HepG2 (cell line): ENCODE measurements around the gene TPPP3. TPM values are rescaled to one million over a fixed set of nuclear protein-coding genes. Genes with fewer than 3 reads are reported as not detected.

ENCODE experiments used
- ASH2L ChIP-seq: fragments of 300-600, 200-600 bp; sonication (generic); IDR thresholded peaks from 2 replicates; pipeline ENCODE4 v1.7.0; 2017; ENCODE audit warnings: low read depth, mild to moderate bottlenecking, moderate library complexity, mixed read lengths, low read length; ENCODE audit not compliant: insufficient read length
- BRCA1 ChIP-seq: sonication (generic); formaldehyde crosslinking; IDR thresholded peaks from 2 replicates; pipeline ENCODE4 v1.4.0; 2020; ENCODE audit warnings: missing genetic modification reagents
- BRD4 ChIP-seq: sonication (generic); formaldehyde crosslinking; IDR thresholded peaks from 2 replicates; pipeline ENCODE4 v1.4.0; 2020; ENCODE audit warnings: missing genetic modification reagents
- CBX2 ChIP-seq, 2 experiments: fragments of 200-600 bp in 1 of 2; sonication (generic); formaldehyde crosslinking in 1 of 2; IDR thresholded peaks; 2 replicates each; pipeline versions ENCODE4 v1.7.0 to v1.8.1; 2018 to 2022; ENCODE audit warnings: low read depth in 2 of 2, low read length in 1 of 2, mild to moderate bottlenecking in 1 of 2, missing genetic modification reagents in 1 of 2
- DNMT1 ChIP-seq: sonication (generic); formaldehyde crosslinking; IDR thresholded peaks from 2 replicates; pipeline ENCODE4 v1.5.1; 2020; ENCODE audit warnings: mild to moderate bottlenecking, missing genetic modification reagents
- GLI4 ChIP-seq: sonication (generic); formaldehyde crosslinking; IDR thresholded peaks from 2 replicates; pipeline ENCODE4 v1.5.1; 2020; ENCODE audit warnings: missing genetic modification reagents, mild to moderate bottlenecking, moderate library complexity, borderline replicate concordance
- HNRNPLL ChIP-seq: fragments of 200-400 bp; formaldehyde crosslinking; IDR thresholded peaks from 2 replicates; pipeline ENCODE4 v1.6.1; 2017; ENCODE audit warnings: mild to moderate bottlenecking, low read depth, low read length; ENCODE audit not compliant: poor library complexity, severe bottlenecking
- HOXA3 ChIP-seq: sonication (generic); formaldehyde crosslinking; IDR thresholded peaks from 2 replicates; pipeline ENCODE4 v1.5.0; 2020; ENCODE audit warnings: missing genetic modification reagents
- IKZF4 ChIP-seq: sonication (generic); formaldehyde crosslinking; IDR thresholded peaks from 2 replicates; pipeline ENCODE4 v1.5.1; 2020; ENCODE audit warnings: borderline replicate concordance, mild to moderate bottlenecking, low read depth, missing genetic modification reagents; ENCODE audit errors: not compliant biosample characterization
- KDM2A ChIP-seq: sonication (generic); formaldehyde crosslinking; IDR thresholded peaks from 2 replicates; pipeline ENCODE4 v1.4.0; 2020; ENCODE audit warnings: low read depth, missing genetic modification reagents, borderline replicate concordance
- MATR3 ChIP-seq: sonication (generic); formaldehyde crosslinking; IDR thresholded peaks from 2 replicates; pipeline ENCODE4 v1.4.0; 2020; ENCODE audit warnings: missing genetic modification reagents
- NCOA1 ChIP-seq: sonication (generic); formaldehyde crosslinking; IDR thresholded peaks from 2 replicates; pipeline ENCODE4 v1.9.0; 2021; ENCODE audit warnings: missing genetic modification reagents
- POLR2G ChIP-seq: fragments of 200-400 bp; formaldehyde crosslinking; IDR thresholded peaks from 2 replicates; pipeline ENCODE4 v1.6.1; 2018; ENCODE audit warnings: mild to moderate bottlenecking, low read depth, low read length, moderate library complexity
- RAD21 ChIP-seq: fragments of 450-650 bp; formaldehyde crosslinking; IDR thresholded peaks from 2 replicates; pipeline ENCODE4 v1.5.0; 2020; ENCODE audit warnings: mild to moderate bottlenecking
- SPEN ChIP-seq: sonication (generic); formaldehyde crosslinking; IDR thresholded peaks from 2 replicates; pipeline ENCODE4 v1.5.1; 2020; ENCODE audit warnings: low read depth, mild to moderate bottlenecking, missing genetic modification reagents
- YY1 ChIP-seq: IDR thresholded peaks from 2 replicates; pipeline ENCODE4 v1.6.1; 2011; ENCODE audit warnings: low read length, low read depth, moderate library complexity, mild to moderate bottlenecking; ENCODE audit not compliant: insufficient read depth, insufficient replicate concordance
- ZFAT ChIP-seq: sonication (generic); formaldehyde crosslinking; conservative IDR thresholded peaks from 2 replicates; pipeline ENCODE4 v1.8.1; 2023; ENCODE audit warnings: missing genetic modification reagents, inconsistent platforms
- ZFP36 ChIP-seq: fragments of 150-350 bp; IDR thresholded peaks from 2 replicates; pipeline ENCODE4 v1.6.1; 2018; ENCODE audit warnings: borderline replicate concordance, low read length, low read depth; ENCODE audit not compliant: partially characterized antibody
- ZNF367 ChIP-seq: sonication (generic); formaldehyde crosslinking; IDR thresholded peaks from 2 replicates; pipeline ENCODE4 v1.4.0; 2020; ENCODE audit warnings: missing genetic modification reagents, borderline replicate concordance
- ZNF510 ChIP-seq: sonication (generic); formaldehyde crosslinking; IDR thresholded peaks from 2 replicates; pipeline ENCODE4 v1.4.0; 2020; ENCODE audit warnings: low read depth, mild to moderate bottlenecking, missing genetic modification reagents
- ZNF598 ChIP-seq: sonication (generic); formaldehyde crosslinking; IDR thresholded peaks from 2 replicates; pipeline ENCODE4 v1.5.1; 2020; ENCODE audit warnings: mild to moderate bottlenecking, missing genetic modification reagents, borderline replicate concordance
- ZNF777 ChIP-seq: sonication (generic); formaldehyde crosslinking; IDR thresholded peaks from 2 replicates; pipeline ENCODE4 v1.4.0; 2020; ENCODE audit warnings: missing genetic modification reagents
- polyA plus RNA-seq, 8 experiments: library from polyadenylated mRNA; depleted of rRNA in 3 of 8; stranded (reverse) in 7 of 8; unstranded in 1 of 8; fragments of >200 nt; fragmentation: Illumina TruSeq in 4 of 8; extraction: Trizol in 4 of 8; gene quantifications; 2 replicates each; pipeline versions ENCODE4 v1.2.1 to v1.2.3, GENCODE V29; 2011 to 2016; ENCODE audit warnings: low read depth in 4 of 8, missing spikeins in 1 of 8, mixed read lengths in 1 of 8; ENCODE audit not compliant: insufficient read depth in 1 of 8
- total RNA-seq, 5 experiments: library from RNA; depleted of rRNA; stranded (reverse); fragments of >200 nt; fragmentation: Illumina TruSeq; extraction: Trizol; gene quantifications; 2 replicates each; pipeline ENCODE4 v1.2.3, GENCODE V29; 2016; ENCODE audit warnings: low read depth in 1 of 5
- TF ChIP-seq, protein P1 (sequence below): sonication (generic); formaldehyde crosslinking; IDR thresholded peaks from 2 replicates; pipeline ENCODE4 v1.5.0; 2020; ENCODE audit warnings: missing genetic modification reagents, mild to moderate bottlenecking, borderline replicate concordance
- TF ChIP-seq, protein P2 (sequence below): sonication (generic); formaldehyde crosslinking; IDR thresholded peaks from 2 replicates; pipeline ENCODE4 v1.5.0; 2020; ENCODE audit warnings: missing genetic modification reagents

TPPP3 gene
- total and polyA plus RNA-seq, 2 of the 13 experiments (the other 11 are each of a cell fraction or from before 2014, with no cell fraction given): 0.16 to 0.44 TPM

- no peak for TF ChIP-seq ZFAT (CRISPR knock-in tag)
- TF ChIP-seq CBX2 (IDR thresholded peaks at IDR 0.05; ENCODE audit: low read depth, low read length): no peak
- 0 out of 2 replicates have a peak, but pooled peaks have one; percentile 17 for TF ChIP-seq CBX2 (CRISPR knock-in tag; IDR thresholded peaks at IDR 0.05; ENCODE audit: low read depth)
- peak; percentile 67; the same call in 1 of the 2 replicates for TF ChIP-seq ZNF367 (CRISPR knock-in tag)
- peak; percentile 58 for TF ChIP-seq ASH2L
- TF ChIP-seq BRD4 (CRISPR knock-in tag): peak; percentile 61; the same call in 1 of the 2 replicates
- TF ChIP-seq ZNF777 (CRISPR knock-in tag): peak; percentile 84
- TF ChIP-seq NCOA1 (CRISPR knock-in tag): peak; percentile 69; the same call in 1 of the 2 replicates
- no peak for TF ChIP-seq ZFP36
- TF ChIP-seq IKZF4 (CRISPR knock-in tag): peak; percentile 54
- peak; percentile 67 for TF ChIP-seq YY1
- peak; percentile 83 for TF ChIP-seq RAD21
- TF ChIP-seq GLI4 (CRISPR knock-in tag): no peak
- TF ChIP-seq, protein P1, sequence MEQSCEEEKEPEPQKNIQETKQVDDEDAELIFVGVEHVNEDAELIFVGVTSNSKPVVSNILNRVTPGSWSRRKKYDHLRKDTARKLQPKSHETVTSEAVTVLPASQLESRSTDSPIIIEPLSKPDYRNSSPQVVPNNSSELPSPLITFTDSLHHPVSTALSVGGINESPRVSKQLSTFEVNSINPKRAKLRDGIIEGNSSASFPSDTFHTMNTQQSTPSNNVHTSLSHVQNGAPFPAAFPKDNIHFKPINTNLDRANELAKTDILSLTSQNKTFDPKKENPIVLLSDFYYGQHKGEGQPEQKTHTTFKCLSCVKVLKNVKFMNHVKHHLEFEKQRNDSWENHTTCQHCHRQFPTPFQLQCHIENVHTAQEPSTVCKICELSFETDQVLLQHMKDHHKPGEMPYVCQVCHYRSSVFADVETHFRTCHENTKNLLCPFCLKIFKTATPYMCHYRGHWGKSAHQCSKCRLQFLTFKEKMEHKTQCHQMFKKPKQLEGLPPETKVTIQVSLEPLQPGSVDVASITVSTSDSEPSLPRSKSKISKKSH (CRISPR knock-in tag): peak; percentile 47; the same call in 1 of the 2 replicates
- peak; percentile 88 for TF ChIP-seq SPEN (CRISPR knock-in tag)
- TF ChIP-seq BRCA1: peak; percentile 68; the same call in 1 of the 2 replicates
- peak; percentile 37; the same call in 1 of the 2 replicates for TF ChIP-seq POLR2G
- peak; percentile 79; the same call in 1 of the 2 replicates for TF ChIP-seq ZNF510
- peak; percentile 77; the same call in 1 of the 2 replicates for TF ChIP-seq KDM2A (CRISPR knock-in tag)
- peak; percentile 73; the same call in 1 of the 2 replicates for TF ChIP-seq DNMT1 (CRISPR knock-in tag)
- TF ChIP-seq HNRNPLL: peak; percentile 51
- peak; percentile 43; the same call in 1 of the 2 replicates for TF ChIP-seq ZNF598 (CRISPR knock-in tag)
- TF ChIP-seq, protein P2, sequence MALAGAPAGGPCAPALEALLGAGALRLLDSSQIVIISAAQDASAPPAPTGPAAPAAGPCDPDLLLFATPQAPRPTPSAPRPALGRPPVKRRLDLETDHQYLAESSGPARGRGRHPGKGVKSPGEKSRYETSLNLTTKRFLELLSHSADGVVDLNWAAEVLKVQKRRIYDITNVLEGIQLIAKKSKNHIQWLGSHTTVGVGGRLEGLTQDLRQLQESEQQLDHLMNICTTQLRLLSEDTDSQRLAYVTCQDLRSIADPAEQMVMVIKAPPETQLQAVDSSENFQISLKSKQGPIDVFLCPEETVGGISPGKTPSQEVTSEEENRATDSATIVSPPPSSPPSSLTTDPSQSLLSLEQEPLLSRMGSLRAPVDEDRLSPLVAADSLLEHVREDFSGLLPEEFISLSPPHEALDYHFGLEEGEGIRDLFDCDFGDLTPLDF (CRISPR knock-in tag): peak; percentile 45; the same call in 1 of the 2 replicates
- no peak; the same call in 1 of the 2 replicates for TF ChIP-seq HOXA3
- TF ChIP-seq MATR3 (CRISPR knock-in tag): no peak
Observed at GRCh38 chr16:67415872-67416793, 22.8 kb upstream of the TPPP3 start, which contains the start of gene ZDHHC1 (continued).
